Upper lobe of left lung (tissue), 4 donors: ENCODE results near the gene GPATCH8.

Source experiments
- CTCF ChIP-seq, 6 experiments: fragments of 450-650 bp in 4 of 6; fragments of 200-600 bp in 2 of 6; sonication (generic) in 2 of 6; IDR thresholded peaks; one replicate each; pipeline ENCODE4 v1.5.1; 2016 to 2019; ENCODE audit warnings: antibody characterized with exemption in 6 of 6
- POLR2AphosphoS5 ChIP-seq, 2 donors: sonication (generic); formaldehyde crosslinking; IDR thresholded peaks; one replicate each; pipeline ENCODE4 v1.5.1; 2017; ENCODE audit warnings: antibody characterized with exemption in 2 of 2

GRCh38 chr17:44390250-44390870 is 112.8 kb downstream of the GPATCH8 start:
- TF ChIP-seq CTCF (IDR thresholded peaks at IDR 0.05) (no peak), POLR2AphosphoS5 (IDR thresholded peaks at IDR 0.05) (no peak)
